Brain microvascular endothelial cell (primary cell): ENCODE measurements around the gene ATP5PB.

Source experiments
- DNase-seq: peaks from one replicate; pipeline ENCODE4 v3.0.0-alpha.2; 2020
- H3K27ac ChIP-seq: fragments of 250-450 bp; sonication (Bioruptor Pico); 2 replicates; pipeline ENCODE4 v1.5.1; 2020; ENCODE audit warnings: mild to moderate bottlenecking, moderate library complexity
- H3K27me3 ChIP-seq: fragments of 250-450 bp; sonication (Bioruptor Pico); replicated peaks from 2 replicates; pipeline ENCODE4 v1.5.1; 2020; ENCODE audit warnings: mild to moderate bottlenecking
- H3K36me3 ChIP-seq: fragments of 250-450 bp; sonication (Bioruptor Pico); replicated peaks from 2 replicates; pipeline ENCODE4 v1.5.1; 2020; ENCODE audit warnings: mild to moderate bottlenecking
- H3K4me3 ChIP-seq: 2 replicates; pipeline ENCODE4 v1.5.1; 2011; ENCODE audit warnings: low read depth, mild to moderate bottlenecking, control low read depth, low read length, moderate library complexity
- in situ Hi-C: cut with HindIII; loops from 2 replicates; pipeline ENCODE4 v1.10.0; 2017; ENCODE audit warnings: low sequenced_read_pairs, low pct_ligation_motif_present
- TF ChIP-seq, protein P1 (sequence below): IDR thresholded peaks from 2 replicates; pipeline ENCODE4 v1.5.1; 2011; ENCODE audit warnings: low read depth, mild to moderate bottlenecking, moderate library complexity, low read length, control low read depth, inconsistent platforms; ENCODE audit errors: missing control alignments

The ATP5PB gene, protein sequence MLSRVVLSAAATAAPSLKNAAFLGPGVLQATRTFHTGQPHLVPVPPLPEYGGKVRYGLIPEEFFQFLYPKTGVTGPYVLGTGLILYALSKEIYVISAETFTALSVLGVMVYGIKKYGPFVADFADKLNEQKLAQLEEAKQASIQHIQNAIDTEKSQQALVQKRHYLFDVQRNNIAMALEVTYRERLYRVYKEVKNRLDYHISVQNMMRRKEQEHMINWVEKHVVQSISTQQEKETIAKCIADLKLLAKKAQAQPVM

DNA sequence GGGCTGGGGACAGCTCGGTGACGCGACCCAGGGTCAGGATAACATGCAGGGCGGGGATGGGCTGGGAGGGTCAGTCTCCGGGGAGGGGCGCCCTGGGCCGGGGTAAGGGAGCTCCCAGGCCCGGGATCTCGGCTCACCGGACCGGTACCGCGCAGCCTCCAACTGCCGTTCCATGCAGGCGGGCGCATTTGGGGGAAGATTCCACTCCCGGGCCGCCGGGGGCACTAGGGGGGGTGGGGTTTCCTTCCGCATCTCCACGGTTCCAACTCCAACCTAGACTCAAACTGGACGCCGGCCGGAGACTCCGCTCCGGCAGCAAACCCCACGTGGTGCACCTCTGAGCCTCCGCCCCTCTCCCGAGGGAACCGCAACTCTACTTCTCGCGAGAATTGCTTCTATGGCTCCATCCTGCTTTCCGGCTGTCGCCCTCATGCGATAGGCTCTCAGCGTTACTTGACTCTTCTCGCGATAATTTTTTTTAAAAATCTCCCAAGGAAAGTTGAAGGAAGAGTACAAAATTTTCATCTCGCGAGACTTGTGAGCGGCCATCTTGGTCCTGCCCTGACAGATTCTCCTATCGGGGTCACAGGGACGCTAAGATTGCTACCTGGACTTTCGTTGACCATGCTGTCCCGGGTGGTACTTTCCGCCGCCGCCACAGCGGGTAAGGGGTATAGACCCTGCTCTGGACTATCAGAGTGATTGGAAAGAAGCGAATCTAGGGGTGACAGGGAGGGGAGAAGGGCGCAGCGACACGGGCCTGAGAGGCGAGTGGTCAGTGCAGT lies at the start of gene ATP5PB, which contains the start of gene WDR77:
ATP5PB (plus strand) TSS at position 547 of the 785 bp plus-strand sequence; CDS start at position 625, 78 bp downstream.
WDR77 (minus strand) TSS at position 339 of the 785 bp plus-strand sequence; CDS start at position 252, 87 bp downstream.
- TF ChIP-seq, protein P1, sequence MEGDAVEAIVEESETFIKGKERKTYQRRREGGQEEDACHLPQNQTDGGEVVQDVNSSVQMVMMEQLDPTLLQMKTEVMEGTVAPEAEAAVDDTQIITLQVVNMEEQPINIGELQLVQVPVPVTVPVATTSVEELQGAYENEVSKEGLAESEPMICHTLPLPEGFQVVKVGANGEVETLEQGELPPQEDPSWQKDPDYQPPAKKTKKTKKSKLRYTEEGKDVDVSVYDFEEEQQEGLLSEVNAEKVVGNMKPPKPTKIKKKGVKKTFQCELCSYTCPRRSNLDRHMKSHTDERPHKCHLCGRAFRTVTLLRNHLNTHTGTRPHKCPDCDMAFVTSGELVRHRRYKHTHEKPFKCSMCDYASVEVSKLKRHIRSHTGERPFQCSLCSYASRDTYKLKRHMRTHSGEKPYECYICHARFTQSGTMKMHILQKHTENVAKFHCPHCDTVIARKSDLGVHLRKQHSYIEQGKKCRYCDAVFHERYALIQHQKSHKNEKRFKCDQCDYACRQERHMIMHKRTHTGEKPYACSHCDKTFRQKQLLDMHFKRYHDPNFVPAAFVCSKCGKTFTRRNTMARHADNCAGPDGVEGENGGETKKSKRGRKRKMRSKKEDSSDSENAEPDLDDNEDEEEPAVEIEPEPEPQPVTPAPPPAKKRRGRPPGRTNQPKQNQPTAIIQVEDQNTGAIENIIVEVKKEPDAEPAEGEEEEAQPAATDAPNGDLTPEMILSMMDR = no peak
- H3K4me3 ChIP-seq = peak within 1 kb of the TSS; percentile 100
- peak; percentile 97 for DNase-seq
- H3K27ac ChIP-seq = peak within 1 kb of the TSS; percentile 78
- in situ Hi-C loops = no loop called here
- H3K36me3 ChIP-seq = peaks cover 24% of the 10 kb centered on the region
- H3K27me3 ChIP-seq = no peaks in the 10 kb centered on the region

DNA sequence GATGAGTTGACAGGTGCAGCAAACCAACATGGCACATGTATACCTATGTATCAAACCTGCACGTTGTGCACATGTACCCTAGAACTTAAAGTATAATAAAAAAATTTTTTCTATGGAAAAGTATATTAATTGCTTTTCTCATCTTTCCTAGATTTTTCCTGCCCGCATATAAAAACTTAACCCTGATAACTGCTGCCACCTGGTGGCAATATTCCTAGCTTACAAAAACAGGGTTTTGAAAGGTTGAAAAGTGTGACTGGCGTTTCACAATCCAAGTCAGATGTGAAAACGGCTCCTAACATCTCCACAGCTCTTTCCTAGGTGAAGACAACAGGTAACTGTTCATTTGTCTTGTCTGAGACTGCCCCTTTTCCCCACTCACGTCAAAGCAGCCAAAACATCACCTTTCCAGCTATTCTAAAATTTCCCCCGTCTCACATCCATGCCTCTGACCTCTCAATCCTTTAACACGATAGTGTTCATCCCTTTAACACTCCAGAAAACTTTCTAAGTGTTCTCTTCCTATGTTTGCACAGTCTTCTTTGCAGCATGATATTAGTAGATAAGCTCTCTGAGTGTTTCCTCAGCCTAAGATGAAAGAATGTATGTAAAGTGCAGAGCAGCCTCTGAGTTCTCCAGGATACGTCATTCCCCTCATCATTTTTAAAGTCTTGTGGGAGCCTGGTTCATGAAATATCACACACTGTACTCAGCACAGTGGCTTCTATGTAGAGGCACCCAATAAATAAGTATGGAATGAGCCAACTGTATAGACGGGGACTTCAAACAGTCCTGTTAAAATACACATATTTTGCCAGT lies 49.3 kb upstream of the ATP5PB start:
- no peak overlapping the region for H3K27ac ChIP-seq
- peak; percentile 42 for DNase-seq
- in situ Hi-C loops = loop anchor here (25.0 kb wide), 1 partner anchor 188 kb away; the partner anchor contains the start of gene DENND2D
- TF ChIP-seq, protein P1 = peak; percentile 65
- H3K27me3 ChIP-seq = no peaks in the 10 kb centered on the region
- H3K4me3 ChIP-seq = no peak overlapping the region
- no peaks in the 10 kb centered on the region for H3K36me3 ChIP-seq

DNA sequence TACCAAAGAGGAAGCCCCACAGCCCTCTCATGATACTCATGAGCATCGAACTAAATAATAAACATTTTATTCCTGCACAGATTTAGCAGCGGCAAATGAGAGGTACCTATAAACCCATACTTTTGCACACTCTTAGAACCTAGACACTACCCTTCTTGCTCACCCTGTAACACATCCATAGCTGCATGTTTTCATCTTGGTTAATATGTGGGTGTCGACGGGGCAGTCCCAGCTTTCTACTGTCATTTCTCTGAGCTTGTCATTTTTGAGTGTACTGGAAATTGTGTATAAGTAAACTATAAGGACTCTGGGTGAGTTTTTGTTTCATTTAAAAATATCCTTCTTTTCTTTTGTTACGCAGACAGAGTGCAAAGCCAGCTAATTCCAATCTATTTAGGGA lies 47.2 kb upstream of the ATP5PB start:
- Histone ChIP-seq H3K27me3 (no peaks in the 10 kb centered on the region), H3K4me3 (no peak overlapping the region), H3K27ac (no peak overlapping the region), H3K36me3 (no peaks in the 10 kb centered on the region)
- TF ChIP-seq, protein P1 = no peak
- in situ Hi-C loops = loop anchor here (25.0 kb wide), 1 partner anchor 190 kb away; the partner anchor contains the start of gene DENND2D
- no peak for DNase-seq

DNA sequence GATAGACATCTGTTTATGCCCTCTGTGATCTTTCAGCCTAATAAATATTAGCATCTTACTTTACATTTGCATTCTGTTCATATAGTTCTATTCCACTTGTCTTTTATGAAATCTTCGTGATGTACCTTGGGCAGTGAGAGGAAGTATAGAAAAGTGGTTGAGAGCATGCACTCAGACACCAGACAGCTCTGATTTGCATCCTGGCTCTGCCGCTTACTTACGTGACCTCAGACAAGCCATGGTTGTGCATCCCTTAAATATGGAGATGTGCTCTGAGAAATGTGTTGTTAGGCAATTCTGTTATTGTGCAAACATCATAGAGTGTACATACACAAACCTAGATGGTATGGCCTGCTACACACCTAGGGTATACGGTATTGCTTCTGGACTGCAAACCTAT lies 44.7 kb upstream of the ATP5PB start:
- TF ChIP-seq, protein P1 = no peak
- no peak for DNase-seq
- Histone ChIP-seq H3K27ac (no peak overlapping the region), H3K4me3 (no peak overlapping the region), H3K36me3 (no peaks in the 10 kb centered on the region), H3K27me3 (peaks cover 3% of the 10 kb centered on the region)
- in situ Hi-C loops = loop anchor here (25.0 kb wide), 1 partner anchor 192 kb away; the partner anchor contains the start of gene DENND2D

DNA sequence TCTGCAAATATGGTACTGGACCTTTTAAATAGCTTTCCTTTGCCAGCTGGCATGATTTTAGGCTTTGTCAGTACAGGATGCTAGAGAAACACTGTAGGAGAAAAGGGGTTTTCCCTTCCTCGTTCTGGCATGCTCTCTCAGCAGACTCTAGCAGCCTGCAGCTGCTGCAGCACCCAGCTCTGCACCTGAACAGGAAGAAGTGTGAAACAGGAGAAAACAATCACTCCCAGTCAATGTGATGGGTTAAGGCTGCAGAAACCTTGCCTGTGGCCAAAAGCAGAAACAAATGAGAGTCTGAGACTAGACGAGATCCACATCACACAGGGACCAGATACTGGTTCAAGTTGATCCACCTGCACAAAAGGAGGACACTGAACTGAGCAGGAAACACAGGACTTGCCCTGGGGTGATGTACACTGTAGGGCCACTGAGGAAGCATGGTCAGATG lies 42.9 kb upstream of the ATP5PB start:
- Histone ChIP-seq H3K36me3 (no peaks in the 10 kb centered on the region), H3K27ac (no peak overlapping the region), H3K27me3 (peaks cover 3% of the 10 kb centered on the region), H3K4me3 (no peak overlapping the region)
- no peak for DNase-seq
- in situ Hi-C loops = loop anchor here (25.0 kb wide), 1 partner anchor 194 kb away; the partner anchor contains the start of gene DENND2D
- TF ChIP-seq, protein P1 = no peak
